IMR-90 (cell line): ENCODE results near the gene MOCS2. TPM values are rescaled to one million over a fixed set of nuclear protein-coding genes. Genes with fewer than 3 reads are reported as not detected.

Source experiments
- ATAC-seq: fragments of 200-7000 bp; cut with Tn5 transposase; 2 replicates; pipeline ENCODE4 v1.9.1; 2020; ENCODE audit warnings: low read depth, mild to moderate bottlenecking, moderate library complexity
- BruUV-seq: library from RNA; stranded (reverse); fragments of 400-500 nt; replicated peaks from 2 replicates; lab custom pipeline; 2021; lab: Mats Ljungman, UMichigan
- CTCF ChIA-PET: fragments of 300-600 bp; formaldehyde crosslinking; extraction: SDS; loops from one replicate; lab custom pipeline; 2021; ENCODE audit warnings: antibody characterized with exemption; lab: Yijun Ruan, JAX
- POLR2A ChIA-PET: fragments of 300-600 bp; sonication (Branson Sonifier 250); formaldehyde crosslinking; loops from one replicate; lab custom pipeline; 2022; ENCODE audit warnings: antibody characterized with exemption; ENCODE audit not compliant: unreplicated experiment; lab: Charles Lee
- DNase-seq: peaks from one replicate; pipeline ENCODE4 v3.0.0; 2013
- H2AFZ ChIP-seq: replicated peaks from 2 replicates; pipeline ENCODE3; 2013; ENCODE audit warnings: low read length, mild to moderate bottlenecking; ENCODE audit not compliant: poor library complexity
- H2AK5ac ChIP-seq: 2 replicates; pipeline ENCODE4 v1.6.1; 2013; ENCODE audit warnings: low read depth, low read length, inconsistent platforms
- H2AK9ac ChIP-seq: replicated peaks from 2 replicates; pipeline ENCODE3; 2013; ENCODE audit warnings: mild to moderate bottlenecking, low read depth, low read length, moderate library complexity; ENCODE audit not compliant: poor library complexity
- H2BK120ac ChIP-seq: 2 replicates; pipeline ENCODE4 v1.6.1; 2013; ENCODE audit warnings: low read depth, low read length, inconsistent platforms
- H2BK15ac ChIP-seq: 3 replicates; pipeline ENCODE4 v1.6.1; 2013; ENCODE audit warnings: low read depth, low read length, inconsistent platforms
- H2BK20ac ChIP-seq: 2 replicates; pipeline ENCODE4 v1.6.1; 2013; ENCODE audit warnings: low read depth, mild to moderate bottlenecking, inconsistent platforms, low read length, moderate library complexity
- H2BK5ac ChIP-seq: 2 replicates; pipeline ENCODE4 v1.6.1; 2013; ENCODE audit warnings: mild to moderate bottlenecking, low read depth, low read length, inconsistent platforms; ENCODE audit not compliant: poor library complexity, severe bottlenecking
- H3K14ac ChIP-seq: replicated peaks from 2 replicates; pipeline ENCODE4 v1.6.1; 2013; ENCODE audit warnings: low read depth, low read length, inconsistent platforms
- H3K18ac ChIP-seq: 2 replicates; pipeline ENCODE4 v1.6.1; 2013; ENCODE audit warnings: low read depth, low read length, control low read depth
- H3K23ac ChIP-seq: 2 replicates; pipeline ENCODE4 v1.6.1; 2013; ENCODE audit warnings: low read depth, low read length, inconsistent platforms
- H3K27ac ChIP-seq: 2 replicates; pipeline ENCODE4 v1.5.1; 2013; ENCODE audit warnings: mild to moderate bottlenecking, control low read depth, low read length; ENCODE audit not compliant: insufficient read depth
- H3K27me3 ChIP-seq: 2 replicates; pipeline ENCODE4 v1.6.1; 2013; ENCODE audit warnings: low read length; ENCODE audit not compliant: control insufficient read depth, insufficient read depth
- H3K36me3 ChIP-seq: 2 replicates; pipeline ENCODE4 v1.6.1; 2013; ENCODE audit warnings: low read length, mixed read lengths; ENCODE audit not compliant: control insufficient read depth, insufficient read depth
- H3K4ac ChIP-seq: 2 replicates; pipeline ENCODE4 v1.6.1; 2013; ENCODE audit warnings: low read depth, low read length, inconsistent platforms
- H3K4me1 ChIP-seq: 2 replicates; pipeline ENCODE4 v1.6.1; 2013; ENCODE audit warnings: low read length, mixed read lengths; ENCODE audit not compliant: control insufficient read depth, insufficient read depth
- H3K4me2 ChIP-seq: 2 replicates; pipeline ENCODE4 v1.6.1; 2013; ENCODE audit warnings: low read depth, mild to moderate bottlenecking, control low read depth, low read length, moderate library complexity
- H3K4me3 ChIP-seq: 2 replicates; pipeline ENCODE4 v1.5.1; 2013; ENCODE audit warnings: low read depth, mild to moderate bottlenecking, control low read depth, low read length, moderate library complexity; ENCODE audit not compliant: insufficient read depth
- H3K56ac ChIP-seq: 2 replicates; pipeline ENCODE4 v1.6.1; 2013; ENCODE audit warnings: low read length, inconsistent platforms; ENCODE audit not compliant: insufficient read depth; ENCODE audit errors: extremely low read depth
- H3K79me1 ChIP-seq, 2 experiments: 2 replicates each; pipeline ENCODE4 v1.6.1; 2013; ENCODE audit warnings: low read length in 2 of 2, inconsistent platforms in 1 of 2, low read depth in 1 of 2
- H3K9ac ChIP-seq: 2 replicates; pipeline ENCODE4 v1.6.1; 2013; ENCODE audit warnings: low read depth, low read length, control low read depth
- H3K9me1 ChIP-seq: 2 replicates; pipeline ENCODE4 v1.6.1; 2013; ENCODE audit warnings: low read length, inconsistent platforms; ENCODE audit not compliant: insufficient read depth
- H3K9me3 ChIP-seq: 2 replicates; pipeline ENCODE4 v1.6.1; 2013; ENCODE audit warnings: low read length; ENCODE audit not compliant: control insufficient read depth, insufficient read depth
- H4K20me1 ChIP-seq: 2 replicates; pipeline ENCODE4 v1.6.1; 2013; ENCODE audit warnings: low read length, inconsistent platforms; ENCODE audit not compliant: insufficient read depth
- H4K5ac ChIP-seq: 2 replicates; pipeline ENCODE4 v1.6.1; 2013; ENCODE audit warnings: mild to moderate bottlenecking, low read depth, low read length, control low read depth
- H4K8ac ChIP-seq, 2 experiments: 2 replicates each; pipeline ENCODE4 v1.6.1; 2013; ENCODE audit warnings: low read depth in 2 of 2, low read length in 2 of 2, control low read depth in 1 of 2, inconsistent platforms in 1 of 2
- H4K91ac ChIP-seq: 2 replicates; pipeline ENCODE4 v1.6.1; 2013; ENCODE audit warnings: low read depth, low read length, inconsistent platforms; ENCODE audit not compliant: insufficient read depth
- BHLHE40 ChIP-seq: fragments of 150-350 bp; IDR thresholded peaks from 2 replicates; pipeline ENCODE4 v1.6.1; 2016; ENCODE audit warnings: mild to moderate bottlenecking, low read depth, low read length
- CEBPB ChIP-seq: IDR thresholded peaks from 2 replicates; pipeline ENCODE4 v1.6.1; 2012; ENCODE audit warnings: low read depth, low read length, improper control_type of control experiment
- CHD1 ChIP-seq: IDR thresholded peaks from 2 replicates; pipeline ENCODE4 v1.6.1; 2012; ENCODE audit warnings: low read depth, low read length, improper control_type of control experiment
- ELK1 ChIP-seq: fragments of 150-350 bp; IDR thresholded peaks from 2 replicates; pipeline ENCODE4 v1.6.1; 2016; ENCODE audit warnings: low read depth, mild to moderate bottlenecking, low read length, moderate library complexity, borderline replicate concordance
- FOS ChIP-seq: fragments of 150-350 bp; IDR thresholded peaks from 2 replicates; pipeline ENCODE4 v1.6.1; 2016; ENCODE audit warnings: low read depth, low read length
- MAFK ChIP-seq: IDR thresholded peaks from 2 replicates; pipeline ENCODE4 v1.6.1; 2012; ENCODE audit warnings: low read depth, low read length, improper control_type of control experiment
- MAZ ChIP-seq: IDR thresholded peaks from 2 replicates; pipeline ENCODE4 v1.6.1; 2012; ENCODE audit warnings: low read depth, mild to moderate bottlenecking, low read length, improper control_type of control experiment, moderate library complexity, borderline replicate concordance
- MXI1 ChIP-seq: IDR thresholded peaks from 2 replicates; pipeline ENCODE4 v1.6.1; 2012; ENCODE audit warnings: low read depth, mild to moderate bottlenecking, low read length, moderate library complexity, borderline replicate concordance
- NFE2L2 ChIP-seq: fragments of 150-350 bp; IDR thresholded peaks from 2 replicates; pipeline ENCODE4 v1.6.1; 2016; ENCODE audit warnings: low read depth, mild to moderate bottlenecking, low read length
- POLR2A ChIP-seq: IDR thresholded peaks from 2 replicates; pipeline ENCODE4 v1.6.1; 2012; ENCODE audit warnings: mild to moderate bottlenecking, low read depth, low read length
- RAD21 ChIP-seq: IDR thresholded peaks from 2 replicates; pipeline ENCODE4 v1.6.1; 2012; ENCODE audit warnings: low read length, improper control_type of control experiment
- RCOR1 ChIP-seq: IDR thresholded peaks from 2 replicates; pipeline ENCODE4 v1.6.1; 2012; ENCODE audit warnings: mild to moderate bottlenecking, low read length, improper control_type of control experiment; ENCODE audit not compliant: insufficient replicate concordance
- RFX5 ChIP-seq: IDR thresholded peaks from 2 replicates; pipeline ENCODE4 v1.8.0; 2012; ENCODE audit warnings: low read depth, mild to moderate bottlenecking, low read length, moderate library complexity
- SMC3 ChIP-seq: fragments of 150-350 bp; IDR thresholded peaks from 2 replicates; pipeline ENCODE4 v1.6.1; 2016; ENCODE audit warnings: low read depth, mild to moderate bottlenecking, antibody characterized with exemption, low read length, moderate library complexity
- USF2 ChIP-seq: fragments of 150-350 bp; IDR thresholded peaks from 2 replicates; pipeline ENCODE4 v1.6.1; 2017; ENCODE audit warnings: mild to moderate bottlenecking, antibody characterized with exemption, low read length, low read depth
- WGBS, 2 experiments: methylation state at CpG; one replicate each; pipeline versions ENCODE4 v1.1.5 to v1.1.7; 2013; ENCODE audit warnings: missing lambda C conversion rate in 2 of 2; ENCODE audit not compliant: insufficient read length in 1 of 2; ENCODE audit errors: extremely low coverage in 2 of 2; 5-methylcytosine and 5-hydroxymethylcytosine counted together
- dilution Hi-C: fragments of 300-500 bp; cut with HindIII; formaldehyde crosslinking; loops from one replicate; pipeline ENCODE4 v1.14.3; 2018; ENCODE audit warnings: low sequenced_read_pairs; ENCODE audit not compliant: unreplicated experiment
- in situ Hi-C: fragments of 300-500 bp; cut with MboI; formaldehyde crosslinking; loops from 3 replicates; pipeline ENCODE4 v1.14.3; 2019; ENCODE audit warnings: low sequenced_read_pairs, inconsistent platforms, mixed read lengths
- intact Hi-C: fragments of 100-400 bp; cut with micrococcal nuclease; formaldehyde crosslinking; loops from 2 replicates; pipeline ENCODE4 v1.10.0; 2022
- polyA plus RNA-seq, 3 experiments: library from polyadenylated mRNA; depleted of rRNA; stranded (reverse); fragments of >200 nt; gene quantifications; 2 replicates each; pipeline ENCODE4 v1.2.3, GENCODE V29; 2012; ENCODE audit warnings: low replicate concordance in 1 of 3
- total RNA-seq: library from RNA; depleted of rRNA; stranded (reverse); fragments of >200 nt; gene quantifications from 2 replicates; pipeline ENCODE4 v1.2.3, GENCODE V29; 2012
- TF ChIP-seq, protein P1 (sequence below): conservative IDR thresholded peaks from 2 replicates; pipeline ENCODE4 v1.5.1; 2012; ENCODE audit warnings: mild to moderate bottlenecking, low read depth, low read length, improper control_type of control experiment

MOCS2 gene
- total and polyA plus RNA-seq, 2 of the 4 experiments (the other 2 are of a cell fraction), result 36.4 to 40.0 TPM

DNA sequence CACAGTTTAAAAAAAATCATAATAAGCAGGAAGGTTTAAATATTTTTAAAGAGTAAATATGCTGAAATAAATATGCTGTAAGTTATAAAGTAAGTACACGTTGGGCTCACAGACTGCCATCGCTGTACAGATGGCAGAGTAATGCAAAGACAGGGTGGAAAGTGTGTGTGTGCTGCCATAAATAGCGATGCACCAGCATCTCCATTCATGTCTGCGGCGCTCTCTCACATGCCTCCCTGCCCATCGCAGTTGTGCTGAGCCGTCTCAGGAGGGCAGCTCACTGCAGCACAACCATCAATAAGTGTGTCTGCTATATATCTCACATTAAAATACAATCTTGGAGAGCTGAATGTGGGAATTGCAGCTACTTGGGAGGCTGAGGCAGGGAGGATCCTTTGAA lies 14.3 kb downstream of the MOCS2 start:
- Histone ChIP-seq H2AK9ac (no peak overlapping the region), H2BK5ac (no peak overlapping the region), H2BK120ac (no peak overlapping the region), H4K5ac (no peak overlapping the region), H3K18ac (no peak overlapping the region), H2BK20ac (no peak overlapping the region), H4K8ac (no peak overlapping the region), H3K14ac (no peak overlapping the region), H3K4me2 (no peak overlapping the region), H3K9ac (no peak overlapping the region), H2BK15ac (no peak overlapping the region), H3K23ac (no peak overlapping the region), H2AFZ (no peak overlapping the region), H3K9me1 (no peaks in the 10 kb centered on the region), H3K56ac (no peak overlapping the region), H4K20me1 (no peaks in the 10 kb centered on the region; the same call in 1 of the 2 replicates), H3K79me1 (peaks cover 0 to 6% of the 10 kb centered on the region in 2 experiments; a peak in 1 of 4 replicates), H3K4me3 (no peak overlapping the region), H3K9me3 (no peaks in the 10 kb centered on the region), H3K27me3 (no peaks in the 10 kb centered on the region), H2AK5ac (no peak overlapping the region; the same call in 1 of the 2 replicates), H4K91ac (no peak overlapping the region), H3K27ac (no peak overlapping the region), H3K36me3 (peaks cover 21% of the 10 kb centered on the region), H3K4ac (no peak overlapping the region), H3K4me1 (peaks cover 10% of the 10 kb centered on the region)
- TF ChIP-seq RFX5 (no peak), MXI1 (no peak), ELK1 (no peak), RAD21 (no peak), RCOR1 (no peak), FOS (no peak), MAFK (no peak), CEBPB (no peak), BHLHE40 (no peak), NFE2L2 (no peak), CHD1 (no peak), SMC3 (no peak), POLR2A (no peak), MAZ (no peak), USF2 (no peak)
- TF ChIP-seq, protein P1, sequence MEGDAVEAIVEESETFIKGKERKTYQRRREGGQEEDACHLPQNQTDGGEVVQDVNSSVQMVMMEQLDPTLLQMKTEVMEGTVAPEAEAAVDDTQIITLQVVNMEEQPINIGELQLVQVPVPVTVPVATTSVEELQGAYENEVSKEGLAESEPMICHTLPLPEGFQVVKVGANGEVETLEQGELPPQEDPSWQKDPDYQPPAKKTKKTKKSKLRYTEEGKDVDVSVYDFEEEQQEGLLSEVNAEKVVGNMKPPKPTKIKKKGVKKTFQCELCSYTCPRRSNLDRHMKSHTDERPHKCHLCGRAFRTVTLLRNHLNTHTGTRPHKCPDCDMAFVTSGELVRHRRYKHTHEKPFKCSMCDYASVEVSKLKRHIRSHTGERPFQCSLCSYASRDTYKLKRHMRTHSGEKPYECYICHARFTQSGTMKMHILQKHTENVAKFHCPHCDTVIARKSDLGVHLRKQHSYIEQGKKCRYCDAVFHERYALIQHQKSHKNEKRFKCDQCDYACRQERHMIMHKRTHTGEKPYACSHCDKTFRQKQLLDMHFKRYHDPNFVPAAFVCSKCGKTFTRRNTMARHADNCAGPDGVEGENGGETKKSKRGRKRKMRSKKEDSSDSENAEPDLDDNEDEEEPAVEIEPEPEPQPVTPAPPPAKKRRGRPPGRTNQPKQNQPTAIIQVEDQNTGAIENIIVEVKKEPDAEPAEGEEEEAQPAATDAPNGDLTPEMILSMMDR, result no peak
- in situ Hi-C loops, result loop anchor here (5.0 kb wide), 1 partner anchor 148 kb away; no protein-coding TSS in a partner anchor
- DNase-seq (no peak), ATAC-seq (no peak)
- dilution Hi-C loops, result no loop called here
- WGBS, 2 experiments, result no CpG with 5 or more reads among the region's 7 CpGs
- intact Hi-C loops, result no loop called here
- ChIA-PET POLR2A (interaction anchor here (0.7 kb wide), 1 partner anchor 1614 kb away, joined by 3 read pairs; no protein-coding TSS in a partner anchor), CTCF (interaction anchor here (0.6 to 3.8 kb wide), 3 partner anchors 146 to 496 kb away, joined by 3 to 20 read pairs (median 3); no protein-coding TSS in a partner anchor)
- no TSS peak for BruUV-seq
